Liver (tissue), 9 donors: ENCODE measurements around the gene SMARCB1. TPM values are rescaled to one million over a fixed set of nuclear protein-coding genes. Genes with fewer than 3 reads are reported as not detected.

Experiments used
- DNase-seq: peaks from one replicate; pipeline ENCODE4 v3.0.0-alpha.2; 2017; ENCODE audit warnings: low spot score
- H3K27ac ChIP-seq, 2 donors: one replicate each; pipeline ENCODE4 v1.7.0; 2013; ENCODE audit warnings: inconsistent platforms in 2 of 2, low read length in 2 of 2, control low read depth in 1 of 2, low read depth in 1 of 2, mild to moderate bottlenecking in 1 of 2
- H3K27me3 ChIP-seq, 4 donors: one replicate each; pipeline versions ENCODE4 v1.6.1 to v1.7.0; 2013; ENCODE audit warnings: low read length in 3 of 4, inconsistent platforms in 1 of 4, mild to moderate bottlenecking in 1 of 4, moderate library complexity in 1 of 4; ENCODE audit not compliant: control insufficient read depth in 4 of 4, insufficient read depth in 4 of 4
- H3K36me3 ChIP-seq, 4 donors: one replicate each; pipeline versions ENCODE4 v1.6.1 to v1.7.0; 2013; ENCODE audit warnings: low read length in 3 of 4, mild to moderate bottlenecking in 3 of 4, low read depth in 1 of 4, moderate library complexity in 1 of 4; ENCODE audit not compliant: control insufficient read depth in 4 of 4, insufficient read depth in 3 of 4
- H3K4me1 ChIP-seq, 4 donors: one replicate each; pipeline versions ENCODE4 v1.6.1 to v1.7.0; 2013; ENCODE audit warnings: low read length in 3 of 4, mild to moderate bottlenecking in 3 of 4, moderate library complexity in 1 of 4; ENCODE audit not compliant: control insufficient read depth in 4 of 4, insufficient read depth in 4 of 4
- H3K4me3 ChIP-seq, 3 donors: one replicate each; pipeline versions ENCODE4 v1.6.1 to v1.7.0; 2013; ENCODE audit warnings: low read length in 3 of 3, control low read depth in 1 of 3, low read depth in 1 of 3, mild to moderate bottlenecking in 1 of 3
- H3K9ac ChIP-seq, 2 donors: one replicate each; pipeline ENCODE4 v1.7.0; 2013; ENCODE audit warnings: low read length in 2 of 2, mild to moderate bottlenecking in 2 of 2, moderate library complexity in 2 of 2, control low read depth in 1 of 2, low read depth in 1 of 2
- H3K9me3 ChIP-seq, 4 donors: one replicate each; pipeline versions ENCODE4 v1.6.1 to v1.7.0; 2013; ENCODE audit warnings: low read length in 3 of 4; ENCODE audit not compliant: control insufficient read depth in 4 of 4
- ATF3 ChIP-seq: IDR thresholded peaks from 2 replicates; pipeline ENCODE4 v1.6.1; 2016; ENCODE audit warnings: antibody characterized with exemption
- FOXA1 ChIP-seq: IDR thresholded peaks from 2 replicates; pipeline ENCODE4 v1.6.1; 2016; ENCODE audit warnings: antibody characterized with exemption
- FOXA2 ChIP-seq: IDR thresholded peaks from 2 replicates; pipeline ENCODE4 v1.6.1; 2016; ENCODE audit warnings: antibody characterized with exemption
- GABPA ChIP-seq, 2 donors: IDR thresholded peaks in 1 of 2; conservative IDR thresholded peaks in 1 of 2; 2 replicates each; pipeline ENCODE4 v1.6.1; 2016; ENCODE audit warnings: antibody characterized with exemption in 2 of 2, mild to moderate bottlenecking in 1 of 2, moderate library complexity in 1 of 2
- HNF4A ChIP-seq, 2 donors: conservative IDR thresholded peaks; 2 replicates each; pipeline ENCODE4 v1.6.1; 2016; ENCODE audit warnings: antibody characterized with exemption in 2 of 2, mild to moderate bottlenecking in 2 of 2
- HNF4G ChIP-seq: IDR thresholded peaks from 2 replicates; pipeline ENCODE4 v1.6.1; 2016; ENCODE audit warnings: antibody characterized with exemption
- JUND ChIP-seq, 2 donors: IDR thresholded peaks; 2 replicates each; pipeline ENCODE4 v1.6.1; 2016; ENCODE audit warnings: antibody characterized with exemption in 2 of 2
- NR2F2 ChIP-seq: IDR thresholded peaks from 2 replicates; pipeline ENCODE4 v1.6.1; 2016; ENCODE audit warnings: antibody characterized with exemption
- RAD21 ChIP-seq, 2 donors: IDR thresholded peaks; 2 replicates each; pipeline ENCODE4 v1.6.1; 2016; ENCODE audit warnings: antibody characterized with exemption in 2 of 2, mild to moderate bottlenecking in 2 of 2
- REST ChIP-seq: IDR thresholded peaks from 2 replicates; pipeline ENCODE4 v1.6.1; 2016; ENCODE audit warnings: antibody characterized with exemption, mild to moderate bottlenecking
- RXRA ChIP-seq, 2 donors: IDR thresholded peaks; 2 replicates each; pipeline ENCODE4 v1.6.1; 2017 to 2018; ENCODE audit warnings: antibody characterized with exemption in 2 of 2, mild to moderate bottlenecking in 1 of 2
- SP1 ChIP-seq: IDR thresholded peaks from 2 replicates; pipeline ENCODE4 v1.6.1; 2018; ENCODE audit warnings: antibody characterized with exemption, mild to moderate bottlenecking
- YY1 ChIP-seq: IDR thresholded peaks from 2 replicates; pipeline ENCODE4 v1.6.1; 2016; ENCODE audit warnings: antibody characterized with exemption, mild to moderate bottlenecking
- ZBTB33 ChIP-seq: IDR thresholded peaks from 2 replicates; pipeline ENCODE4 v1.6.1; 2016; ENCODE audit warnings: antibody characterized with exemption
- WGBS: extraction: QIAGEN DNeasy Blood & Tissue Kit; methylation state at CpG from one replicate; pipeline ENCODE4 v1.1.7; 2013; 5-methylcytosine and 5-hydroxymethylcytosine counted together
- polyA plus RNA-seq, 2 donors: library from polyadenylated mRNA; stranded (reverse) in 1 of 2; unstranded in 1 of 2; fragments of 200-250 nt in 1 of 2; fragments of >200 nt in 1 of 2; fragmentation: Nextera tagmentation in 1 of 2; extraction: Ambion mirVana in 1 of 2; gene quantifications; one replicate each; pipeline versions ENCODE4 v1.2.1 to v1.2.3, GENCODE V29; 2013 to 2015
- total RNA-seq, 2 donors: library from RNA; depleted of rRNA; stranded (reverse); fragments of >200 nt; gene quantifications; one replicate each; pipeline ENCODE4 v1.2.3, GENCODE V29; 2014
- donor health status: healthy.
- donor health status: healthy.
- donor health status: healthy.
- donor health status: healthy.
- donor health status: healthy.

SMARCB1 gene
- total and polyA plus RNA-seq, 4 donors: 15.1 to 22.5 (median 19.1) TPM

- TF ChIP-seq HNF4G (no peak), REST (no peak), JUND (IDR thresholded peaks at IDR 0.05) (no peak), GABPA (IDR thresholded peaks at IDR 0.05 in 1 of 2, conservative IDR thresholded peaks at IDR 0.05 in 1 of 2) (no peak), FOXA1 (no peak), RXRA (IDR thresholded peaks at IDR 0.05) (no peak), YY1 (no peak), HNF4A (conservative IDR thresholded peaks at IDR 0.05) (no peak), FOXA2 (no peak), RAD21 (IDR thresholded peaks at IDR 0.05) (no peak), ATF3 (no peak), SP1 (no peak)
- no peaks in the 10 kb centered on the region for H3K36me3 ChIP-seq
- WGBS: 54% methylated on average over 5 of the region's 5 CpGs
- peak overlapping the region in 1 of 2 donors; percentile 42 for H3K9ac ChIP-seq
- H3K4me3 ChIP-seq: peak overlapping the region; percentile 57 to 84 (median 72)
- no peak for DNase-seq
- H3K27me3 ChIP-seq: no peaks in the 10 kb centered on the region
- peaks cover 0 to 10% (median 2%) of the 10 kb centered on the region in 4 donors for H3K4me1 ChIP-seq
- H3K9me3 ChIP-seq: no peaks in the 10 kb centered on the region
- H3K27ac ChIP-seq: peak overlapping the region; percentile 36 to 39
These were observed 36.4 kb upstream of the SMARCB1 start for GRCh38 chr22:23750367-23750713.

- Histone ChIP-seq H3K9ac (peak within 1 kb of the TSS; percentile 42 to 77), H3K4me1 (peaks cover 0 to 10% (median 2%) of the 10 kb centered on the region in 4 donors), H3K4me3 (peak within 1 kb of the TSS; percentile 72 to 84 (median 82)), H3K27ac (peak within 1 kb of the TSS; percentile 72 to 80), H3K36me3 (no peaks in the 10 kb centered on the region), H3K27me3 (no peaks in the 10 kb centered on the region), H3K9me3 (no peaks in the 10 kb centered on the region)
- peak; percentile 85 for DNase-seq
- peak; percentile 12 for TF ChIP-seq YY1
- TF ChIP-seq GABPA (IDR thresholded peaks at IDR 0.05 in 1 of 2, conservative IDR thresholded peaks at IDR 0.05 in 1 of 2): peak in 1 of 2 donors; percentile 60
- no peak for TF ChIP-seq HNF4G
- TF ChIP-seq HNF4A (conservative IDR thresholded peaks at IDR 0.05): no peak
- no peak for TF ChIP-seq ZBTB33
- no peak for TF ChIP-seq NR2F2
- no peak for TF ChIP-seq FOXA1
- no peak for TF ChIP-seq RXRA (IDR thresholded peaks at IDR 0.05)
- no peak for TF ChIP-seq JUND (IDR thresholded peaks at IDR 0.05)
- WGBS: under 1% methylated on average over 78 of the region's 78 CpGs
These were observed 35.9 kb upstream of the SMARCB1 start, which contains the start of gene ZNF70 for GRCh38 chr22:23750714-23751440. ZNF70 (minus strand) TSS chr22:23751112; CDS start chr22:23745140, 5,972 bp downstream.
